Fibroblast of lung (primary cell): Measurements from ENCODE around the gene KLHL29. TPM values are rescaled to one million over a fixed set of nuclear protein-coding genes. Genes with fewer than 3 reads are reported as not detected.

Experiments
- DNase-seq, 2 donors: peaks; one replicate each; pipeline versions ENCODE4 v3.0.0 to v3.0.0-alpha.2; 2010; ENCODE audit warnings: low read depth in 2 of 2
- H2AFZ ChIP-seq: 2 replicates; pipeline ENCODE4 v1.5.1; 2012; ENCODE audit warnings: low read length, control low read depth, inconsistent platforms
- H3K27ac ChIP-seq: 2 replicates; pipeline ENCODE4 v1.5.1; 2011; ENCODE audit warnings: low read length, control low read depth; ENCODE audit not compliant: insufficient read depth
- H3K27me3 ChIP-seq: 2 replicates; pipeline ENCODE4 v1.5.1; 2011; ENCODE audit warnings: mild to moderate bottlenecking, low read length; ENCODE audit not compliant: control insufficient read depth, insufficient read depth
- H3K36me3 ChIP-seq: 2 replicates; pipeline ENCODE4 v1.5.1; 2011; ENCODE audit warnings: low read length; ENCODE audit not compliant: control insufficient read depth, insufficient read depth
- H3K4me1 ChIP-seq: 2 replicates; pipeline ENCODE4 v1.5.1; 2011; ENCODE audit warnings: low read length; ENCODE audit not compliant: control insufficient read depth, insufficient read depth; ENCODE audit errors: extremely low read depth
- H3K4me2 ChIP-seq: 2 replicates; pipeline ENCODE4 v1.5.1; 2011; ENCODE audit warnings: low read length, control low read depth; ENCODE audit not compliant: insufficient read depth; ENCODE audit errors: extremely low read depth
- H3K4me3 ChIP-seq, 4 experiments: fragments of 200-600 bp in 1 of 4; sonication (generic) in 1 of 4; replicated peaks in 1 of 4; 2 replicates each; pipeline ENCODE4 v1.5.1; 2011 to 2016; ENCODE audit warnings: low read length in 4 of 4, low read depth in 3 of 4, mild to moderate bottlenecking in 3 of 4, control low read depth in 2 of 4, inconsistent platforms in 1 of 4, mixed read lengths in 1 of 4; ENCODE audit not compliant: insufficient read depth in 1 of 4; ENCODE audit errors: control extremely low read depth in 1 of 4
- H3K79me2 ChIP-seq: 2 replicates; pipeline ENCODE4 v1.5.1; 2012; ENCODE audit warnings: mild to moderate bottlenecking, low read length, inconsistent platforms; ENCODE audit not compliant: control insufficient read depth, insufficient read depth
- H3K9ac ChIP-seq: 2 replicates; pipeline ENCODE4 v1.5.1; 2011; ENCODE audit warnings: mild to moderate bottlenecking, low read length, control low read depth; ENCODE audit not compliant: insufficient read depth
- H3K9me3 ChIP-seq: 2 replicates; pipeline ENCODE4 v1.5.1; 2012; ENCODE audit warnings: low read depth, low read length; ENCODE audit not compliant: control insufficient read depth, insufficient read depth
- H4K20me1 ChIP-seq: 2 replicates; pipeline ENCODE4 v1.5.1; 2011; ENCODE audit warnings: low read length; ENCODE audit not compliant: control insufficient read depth, insufficient read depth; ENCODE audit errors: extremely low read depth
- CTCF ChIP-seq, 2 donors: IDR thresholded peaks in 1 of 2; conservative IDR thresholded peaks in 1 of 2; 1 replicate in 1 of 2; 2 replicates in 1 of 2; pipeline ENCODE4 v1.5.1; 2011 to 2012; ENCODE audit warnings: low read length in 2 of 2, control low read depth in 1 of 2, inconsistent platforms in 1 of 2, low read depth in 1 of 2, mild to moderate bottlenecking in 1 of 2
- EZH2 ChIP-seq: IDR thresholded peaks from 2 replicates; pipeline ENCODE4 v1.5.1; 2012; ENCODE audit warnings: low read length, control low read depth, mild to moderate bottlenecking; ENCODE audit errors: missing control alignments
- polyA plus RNA-seq, 2 donors: library from polyadenylated mRNA; depleted of rRNA in 1 of 2; stranded (reverse) in 1 of 2; unstranded in 1 of 2; fragments of >200 nt; gene quantifications; 2 replicates each; pipeline ENCODE4 v1.2.1, GENCODE V29; 2011 to 2012; ENCODE audit warnings: missing spikeins in 1 of 2
- total RNA-seq: library from RNA; depleted of rRNA; stranded (reverse); fragments of >200 nt; gene quantifications from 2 replicates; pipeline ENCODE4 v1.2.1, GENCODE V29; 2014

The KLHL29 gene
- total and polyA plus RNA-seq, 2 donors (not counting 1 experiment from before 2014, with no cell fraction given), result 7.1 to 7.9 TPM

GRCh38 chr2:23402205-23402740, 17.3 kb downstream of the KLHL29 start:
- no peak overlapping the region for H3K9ac ChIP-seq
- H3K79me2 ChIP-seq, result no peaks in the 10 kb centered on the region
- TF ChIP-seq CTCF (conservative IDR thresholded peaks at IDR 0.05 in 1 of 2, IDR thresholded peaks at IDR 0.05 in 1 of 2; ENCODE audit: low read depth in 1 of 2, low read length in 2 of 2) (no peak), EZH2 (no peak)
- no peaks in the 10 kb centered on the region for H3K27me3 ChIP-seq
- DNase-seq, result no peak
- no peak overlapping the region for H2AFZ ChIP-seq
- no peak overlapping the region for H3K4me3 ChIP-seq
- H3K27ac ChIP-seq, result no peak overlapping the region
- H3K4me1 ChIP-seq, result peaks cover 6% of the 10 kb centered on the region
- no peaks in the 10 kb centered on the region for H3K9me3 ChIP-seq
- no peak overlapping the region for H3K4me2 ChIP-seq
- no peaks in the 10 kb centered on the region for H3K36me3 ChIP-seq
- no peaks in the 10 kb centered on the region for H4K20me1 ChIP-seq

GRCh38 chr2:23404426-23404825, 19.4 kb downstream of the KLHL29 start:
- Histone ChIP-seq H3K27ac (peak overlapping the region; percentile 19), H3K4me1 (peaks cover 6% of the 10 kb centered on the region), H3K27me3 (no peaks in the 10 kb centered on the region), H3K9ac (no peak overlapping the region), H2AFZ (peak overlapping the region; percentile 82), H4K20me1 (no peaks in the 10 kb centered on the region), H3K79me2 (no peaks in the 10 kb centered on the region), H3K9me3 (no peaks in the 10 kb centered on the region), H3K4me2 (peak overlapping the region; percentile 52), H3K4me3 (peak overlapping the region in 2 of 4 experiments; percentile 11 to 12), H3K36me3 (no peaks in the 10 kb centered on the region)
- TF ChIP-seq CTCF (conservative IDR thresholded peaks at IDR 0.05 in 1 of 2, IDR thresholded peaks at IDR 0.05 in 1 of 2; ENCODE audit: low read depth in 1 of 2, low read length in 2 of 2) (peak; percentile 31 to 39), EZH2 (no peak)
- DNase-seq, result peak; percentile 79 to 82

GRCh38 chr2:23409248-23409647, 24.3 kb downstream of the KLHL29 start:
- no peak overlapping the region for H2AFZ ChIP-seq
- H3K27ac ChIP-seq, result no peak overlapping the region
- no peak for DNase-seq
- no peak overlapping the region for H3K4me3 ChIP-seq
- H3K9me3 ChIP-seq, result no peaks in the 10 kb centered on the region
- H3K79me2 ChIP-seq, result no peaks in the 10 kb centered on the region
- no peaks in the 10 kb centered on the region for H4K20me1 ChIP-seq
- H3K4me2 ChIP-seq, result no peak overlapping the region
- no peak for TF ChIP-seq EZH2
- TF ChIP-seq CTCF (conservative IDR thresholded peaks at IDR 0.05 in 1 of 2, IDR thresholded peaks at IDR 0.05 in 1 of 2; ENCODE audit: low read depth in 1 of 2, low read length in 2 of 2), result no peak
- no peaks in the 10 kb centered on the region for H3K27me3 ChIP-seq
- H3K4me1 ChIP-seq, result peaks cover 23% of the 10 kb centered on the region
- H3K36me3 ChIP-seq, result no peaks in the 10 kb centered on the region
- no peak overlapping the region for H3K9ac ChIP-seq
